HEK293 (cell line): ENCODE data around the gene DCP1B.

Experiments
- CTCF ChIA-PET: fragments of 350-600 bp; formaldehyde crosslinking; extraction: SDS; loops from one replicate; lab custom pipeline; 2021; ENCODE audit warnings: antibody characterized with exemption; lab: Yijun Ruan, JAX
- POLR2A ChIA-PET: fragments of 300-600 bp; formaldehyde crosslinking; extraction: SDS; loops from one replicate; lab custom pipeline; 2020; ENCODE audit warnings: antibody characterized with exemption, inconsistent platforms; lab: Yijun Ruan, JAX
- H3K27ac ChIP-seq: fragments of 200-500 bp; sonication (Bioruptor generic); 2 replicates; pipeline ENCODE4 v1.5.1; 2014; ENCODE audit warnings: low read depth, low read length, control low read depth, inconsistent platforms; ENCODE audit errors: extremely low read depth
- H3K36me3 ChIP-seq, 2 experiments: fragments of 200-500 bp in 1 of 2; sonication (Bioruptor generic) in 1 of 2; 1 replicate in 1 of 2; 2 replicates in 1 of 2; pipeline ENCODE4 v1.5.1; 2014 to 2017; ENCODE audit warnings: inconsistent platforms in 2 of 2, low read length in 2 of 2; ENCODE audit not compliant: control insufficient read depth in 2 of 2, insufficient read depth in 1 of 2
- H3K4me1 ChIP-seq: fragments of 200-500 bp; sonication (Bioruptor generic); 2 replicates; pipeline ENCODE4 v1.5.1; 2014; ENCODE audit warnings: mild to moderate bottlenecking, low read length, inconsistent platforms; ENCODE audit not compliant: control insufficient read depth, insufficient read depth
- H3K4me3 ChIP-seq: 2 replicates; pipeline ENCODE4 v1.5.1; 2011; ENCODE audit warnings: low read depth, mild to moderate bottlenecking, control low read depth, low read length, moderate library complexity
- H3K9me3 ChIP-seq: fragments of 200-500 bp; sonication (Bioruptor generic); 2 replicates; pipeline ENCODE4 v1.5.1; 2014; ENCODE audit warnings: low read depth, low read length, inconsistent platforms; ENCODE audit not compliant: control insufficient read depth, insufficient read depth
- BCL11A ChIP-seq: fragments of 450-650 bp; formaldehyde crosslinking; IDR thresholded peaks from 2 replicates; pipeline ENCODE4 v1.5.1; 2016; ENCODE audit warnings: low read depth, missing biosample characterization, missing genetic modification characterization
- HOXC10 ChIP-seq: sonication (generic); formaldehyde crosslinking; IDR thresholded peaks from 2 replicates; pipeline ENCODE4 v1.8.1; 2023; ENCODE audit warnings: mild to moderate bottlenecking, missing genetic modification reagents
- HOXD13 ChIP-seq: sonication (generic); formaldehyde crosslinking; IDR thresholded peaks from 2 replicates; pipeline ENCODE4 v1.8.0; 2022; ENCODE audit warnings: missing genetic modification reagents, borderline replicate concordance
- YY1 ChIP-seq: fragments of 450-650 bp; formaldehyde crosslinking; IDR thresholded peaks from 2 replicates; pipeline ENCODE4 v1.5.1; 2018; ENCODE audit warnings: missing biosample characterization, missing genetic modification characterization
- ZNF112 ChIP-seq: fragments of 450-650 bp; formaldehyde crosslinking; IDR thresholded peaks from 2 replicates; pipeline ENCODE4 v1.5.0; 2017; ENCODE audit warnings: missing biosample characterization, missing genetic modification characterization
- ZNF146 ChIP-seq: fragments of 450-650 bp; formaldehyde crosslinking; IDR thresholded peaks from 2 replicates; pipeline ENCODE4 v1.5.1; 2016; ENCODE audit warnings: missing biosample characterization, missing genetic modification characterization
- ZNF175 ChIP-seq: fragments of 450-650 bp; formaldehyde crosslinking; IDR thresholded peaks from 2 replicates; pipeline ENCODE4 v1.5.1; 2016; ENCODE audit warnings: missing biosample characterization, missing genetic modification characterization
- ZNF211 ChIP-seq: fragments of 450-650 bp; formaldehyde crosslinking; IDR thresholded peaks from 2 replicates; pipeline ENCODE4 v1.5.1; 2016; ENCODE audit warnings: low read depth, missing biosample characterization, missing genetic modification characterization
- ZNF37A ChIP-seq: fragments of 450-650 bp; IDR thresholded peaks from 2 replicates; pipeline ENCODE4 v1.5.1; 2018; ENCODE audit warnings: missing biosample characterization, missing genetic modification characterization
- ZNF548 ChIP-seq: fragments of 450-650 bp; formaldehyde crosslinking; IDR thresholded peaks from 2 replicates; pipeline ENCODE4 v1.5.1; 2016; ENCODE audit warnings: missing biosample characterization, missing genetic modification characterization
- ZNF610 ChIP-seq: fragments of 450-650 bp; formaldehyde crosslinking; IDR thresholded peaks from 2 replicates; pipeline ENCODE4 v1.5.1; 2016; ENCODE audit warnings: missing biosample characterization, missing genetic modification characterization, borderline replicate concordance
- ZXDB ChIP-seq: fragments of 450-650 bp; formaldehyde crosslinking; IDR thresholded peaks from 2 replicates; pipeline ENCODE4 v1.5.1; 2016; ENCODE audit warnings: missing biosample characterization, missing genetic modification characterization
- TF ChIP-seq, protein P1 (sequence below): fragments of 450-650 bp; formaldehyde crosslinking; IDR thresholded peaks from 2 replicates; pipeline ENCODE4 v1.5.1; 2017; ENCODE audit warnings: missing biosample characterization, missing genetic modification characterization
- TF ChIP-seq, protein P2 (sequence below): fragments of 450-650 bp; formaldehyde crosslinking; IDR thresholded peaks from 2 replicates; pipeline ENCODE4 v1.5.1; 2016; ENCODE audit warnings: missing biosample characterization, missing genetic modification characterization
- TF ChIP-seq, protein P3 (sequence below): fragments of 450-650 bp; formaldehyde crosslinking; IDR thresholded peaks from 2 replicates; pipeline ENCODE4 v1.5.1; 2016; ENCODE audit warnings: missing biosample characterization, missing genetic modification characterization, borderline replicate concordance
- TF ChIP-seq, protein P4 (sequence below): fragments of 450-650 bp; formaldehyde crosslinking; IDR thresholded peaks from 2 replicates; pipeline ENCODE4 v1.5.1; 2017; ENCODE audit warnings: missing biosample characterization, missing genetic modification characterization

The DCP1B gene

DNA sequence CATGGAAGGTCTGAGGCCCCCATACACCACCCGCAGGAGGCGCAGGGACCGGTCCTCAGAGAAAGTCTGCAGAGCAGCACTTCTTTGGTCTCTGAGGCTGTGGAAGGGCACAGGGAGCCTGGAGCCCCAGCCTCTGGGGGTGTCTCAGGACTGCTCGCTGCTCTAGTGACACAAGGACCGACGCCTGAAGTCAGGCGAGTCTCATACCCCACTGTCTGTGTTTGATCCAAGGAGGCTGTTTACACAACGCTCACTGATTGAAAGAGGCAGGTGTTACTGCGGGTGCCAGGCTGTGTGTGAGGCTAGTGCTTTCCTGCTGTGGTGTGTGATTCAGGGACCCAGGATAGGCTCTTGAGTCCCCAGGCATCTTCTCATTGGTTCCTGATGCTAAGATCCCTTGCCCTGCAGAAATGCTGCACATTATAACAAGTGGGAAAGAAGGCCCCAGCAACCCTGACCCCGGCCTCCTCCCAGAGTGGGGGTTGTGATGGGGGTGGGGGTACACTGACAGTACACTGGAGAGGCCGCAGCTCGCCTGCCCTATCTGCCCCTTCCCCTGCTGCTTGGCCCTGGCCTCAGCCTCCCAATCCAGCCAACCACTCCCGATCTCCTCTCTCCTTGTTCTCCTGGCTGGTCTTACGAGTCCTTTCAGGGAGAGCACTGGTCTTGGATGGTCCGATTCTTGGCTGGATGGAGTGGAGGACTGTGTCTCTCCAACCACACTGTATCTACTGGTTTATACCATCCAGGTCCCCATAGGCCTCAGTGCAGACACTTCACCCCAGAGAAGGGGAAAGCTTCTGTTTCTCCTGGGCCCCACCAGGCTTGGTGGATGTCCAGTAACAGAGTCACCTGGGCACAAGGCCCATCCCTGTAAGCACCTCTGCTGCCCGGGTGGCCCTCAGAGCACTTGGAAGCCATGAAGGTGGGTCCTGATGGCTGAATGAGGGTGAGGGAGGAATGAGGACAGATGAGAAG, 92.4 kb downstream of the DCP1B start:
- ChIA-PET CTCF (interaction anchor here (0.8 kb wide), 1 partner anchor 24 kb away, joined by 3 read pairs; no protein-coding TSS in a partner anchor), POLR2A (no interaction called here)
- Histone ChIP-seq H3K36me3 (no peaks in the 10 kb centered on the region), H3K4me1 (no peaks in the 10 kb centered on the region), H3K9me3 (no peaks in the 10 kb centered on the region), H3K27ac (no peak overlapping the region), H3K4me3 (no peak overlapping the region)
- TF ChIP-seq ZXDB (tag by site-specific recombination) (no peak), ZNF211 (no peak), HOXD13 (no peak), ZNF610 (tag by site-specific recombination) (no peak), ZNF548 (tag by site-specific recombination) (no peak), HOXC10 (CRISPR knock-in tag) (no peak), YY1 (tag by site-specific recombination) (no peak), ZNF112 (tag by site-specific recombination) (no peak), BCL11A (tag by site-specific recombination) (no peak), ZNF175 (tag by site-specific recombination) (no peak)
- TF ChIP-seq, protein P1, sequence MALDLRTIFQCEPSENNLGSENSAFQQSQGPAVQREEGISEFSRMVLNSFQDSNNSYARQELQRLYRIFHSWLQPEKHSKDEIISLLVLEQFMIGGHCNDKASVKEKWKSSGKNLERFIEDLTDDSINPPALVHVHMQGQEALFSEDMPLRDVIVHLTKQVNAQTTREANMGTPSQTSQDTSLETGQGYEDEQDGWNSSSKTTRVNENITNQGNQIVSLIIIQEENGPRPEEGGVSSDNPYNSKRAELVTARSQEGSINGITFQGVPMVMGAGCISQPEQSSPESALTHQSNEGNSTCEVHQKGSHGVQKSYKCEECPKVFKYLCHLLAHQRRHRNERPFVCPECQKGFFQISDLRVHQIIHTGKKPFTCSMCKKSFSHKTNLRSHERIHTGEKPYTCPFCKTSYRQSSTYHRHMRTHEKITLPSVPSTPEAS (tag by site-specific recombination) = no peak

DNA sequence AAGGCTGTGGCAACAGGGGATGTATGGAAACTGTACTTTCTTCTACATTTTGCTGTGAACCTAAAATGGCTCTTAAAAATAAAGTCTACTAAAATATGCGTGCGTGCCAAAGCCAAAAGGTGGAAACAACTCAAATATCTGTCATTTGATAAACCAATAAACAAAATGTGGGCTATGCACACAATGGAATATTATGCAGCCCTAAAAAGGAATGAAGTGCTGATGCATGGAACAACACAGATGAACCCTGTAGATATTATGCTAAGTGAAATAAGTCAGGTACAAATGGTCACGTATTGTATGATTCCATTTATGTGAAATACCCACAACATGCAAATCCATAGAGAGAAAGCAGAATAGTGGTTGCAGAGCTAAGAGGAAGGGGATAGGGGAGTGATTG, 93.8 kb downstream of the DCP1B start:
- Histone ChIP-seq H3K9me3 (no peaks in the 10 kb centered on the region), H3K36me3 (no peaks in the 10 kb centered on the region)
- TF ChIP-seq, protein P2, sequence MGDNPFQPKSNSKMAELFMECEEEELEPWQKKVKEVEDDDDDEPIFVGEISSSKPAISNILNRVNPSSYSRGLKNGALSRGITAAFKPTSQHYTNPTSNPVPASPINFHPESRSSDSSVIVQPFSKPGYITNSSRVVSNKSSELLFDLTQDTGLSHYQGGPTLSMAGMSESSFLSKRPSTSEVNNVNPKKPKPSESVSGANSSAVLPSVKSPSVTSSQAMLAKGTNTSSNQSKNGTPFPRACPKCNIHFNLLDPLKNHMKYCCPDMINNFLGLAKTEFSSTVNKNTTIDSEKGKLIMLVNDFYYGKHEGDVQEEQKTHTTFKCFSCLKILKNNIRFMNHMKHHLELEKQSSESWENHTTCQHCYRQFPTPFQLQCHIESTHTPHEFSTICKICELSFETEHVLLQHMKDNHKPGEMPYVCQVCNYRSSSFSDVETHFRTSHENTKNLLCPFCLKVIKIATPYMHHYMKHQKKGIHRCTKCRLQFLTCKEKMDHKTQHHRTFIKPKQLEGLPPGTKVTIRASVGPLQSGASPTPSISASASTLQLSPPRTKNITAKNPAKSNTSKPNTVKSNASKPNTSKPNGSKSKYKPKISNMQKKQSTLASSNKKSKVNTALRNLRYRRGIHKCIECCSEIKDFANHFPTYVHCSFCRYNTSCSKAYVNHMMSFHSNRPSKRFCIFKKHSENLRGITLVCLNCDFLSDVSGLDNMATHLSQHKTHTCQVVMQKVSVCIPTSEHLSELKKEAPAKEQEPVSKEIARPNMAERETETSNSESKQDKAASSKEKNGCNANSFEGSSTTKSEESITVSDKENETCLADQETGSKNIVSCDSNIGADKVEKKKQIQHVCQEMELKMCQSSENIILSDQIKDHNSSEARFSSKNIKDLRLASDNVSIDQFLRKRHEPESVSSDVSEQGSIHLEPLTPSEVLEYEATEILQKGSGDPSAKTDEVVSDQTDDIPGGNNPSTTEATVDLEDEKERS (tag by site-specific recombination) = 0 out of 2 replicates have a peak, but pooled peaks have one; percentile 33
- TF ChIP-seq ZNF37A (tag by site-specific recombination) (no peak), ZNF146 (tag by site-specific recombination) (peak; percentile 92)
- TF ChIP-seq, protein P3, sequence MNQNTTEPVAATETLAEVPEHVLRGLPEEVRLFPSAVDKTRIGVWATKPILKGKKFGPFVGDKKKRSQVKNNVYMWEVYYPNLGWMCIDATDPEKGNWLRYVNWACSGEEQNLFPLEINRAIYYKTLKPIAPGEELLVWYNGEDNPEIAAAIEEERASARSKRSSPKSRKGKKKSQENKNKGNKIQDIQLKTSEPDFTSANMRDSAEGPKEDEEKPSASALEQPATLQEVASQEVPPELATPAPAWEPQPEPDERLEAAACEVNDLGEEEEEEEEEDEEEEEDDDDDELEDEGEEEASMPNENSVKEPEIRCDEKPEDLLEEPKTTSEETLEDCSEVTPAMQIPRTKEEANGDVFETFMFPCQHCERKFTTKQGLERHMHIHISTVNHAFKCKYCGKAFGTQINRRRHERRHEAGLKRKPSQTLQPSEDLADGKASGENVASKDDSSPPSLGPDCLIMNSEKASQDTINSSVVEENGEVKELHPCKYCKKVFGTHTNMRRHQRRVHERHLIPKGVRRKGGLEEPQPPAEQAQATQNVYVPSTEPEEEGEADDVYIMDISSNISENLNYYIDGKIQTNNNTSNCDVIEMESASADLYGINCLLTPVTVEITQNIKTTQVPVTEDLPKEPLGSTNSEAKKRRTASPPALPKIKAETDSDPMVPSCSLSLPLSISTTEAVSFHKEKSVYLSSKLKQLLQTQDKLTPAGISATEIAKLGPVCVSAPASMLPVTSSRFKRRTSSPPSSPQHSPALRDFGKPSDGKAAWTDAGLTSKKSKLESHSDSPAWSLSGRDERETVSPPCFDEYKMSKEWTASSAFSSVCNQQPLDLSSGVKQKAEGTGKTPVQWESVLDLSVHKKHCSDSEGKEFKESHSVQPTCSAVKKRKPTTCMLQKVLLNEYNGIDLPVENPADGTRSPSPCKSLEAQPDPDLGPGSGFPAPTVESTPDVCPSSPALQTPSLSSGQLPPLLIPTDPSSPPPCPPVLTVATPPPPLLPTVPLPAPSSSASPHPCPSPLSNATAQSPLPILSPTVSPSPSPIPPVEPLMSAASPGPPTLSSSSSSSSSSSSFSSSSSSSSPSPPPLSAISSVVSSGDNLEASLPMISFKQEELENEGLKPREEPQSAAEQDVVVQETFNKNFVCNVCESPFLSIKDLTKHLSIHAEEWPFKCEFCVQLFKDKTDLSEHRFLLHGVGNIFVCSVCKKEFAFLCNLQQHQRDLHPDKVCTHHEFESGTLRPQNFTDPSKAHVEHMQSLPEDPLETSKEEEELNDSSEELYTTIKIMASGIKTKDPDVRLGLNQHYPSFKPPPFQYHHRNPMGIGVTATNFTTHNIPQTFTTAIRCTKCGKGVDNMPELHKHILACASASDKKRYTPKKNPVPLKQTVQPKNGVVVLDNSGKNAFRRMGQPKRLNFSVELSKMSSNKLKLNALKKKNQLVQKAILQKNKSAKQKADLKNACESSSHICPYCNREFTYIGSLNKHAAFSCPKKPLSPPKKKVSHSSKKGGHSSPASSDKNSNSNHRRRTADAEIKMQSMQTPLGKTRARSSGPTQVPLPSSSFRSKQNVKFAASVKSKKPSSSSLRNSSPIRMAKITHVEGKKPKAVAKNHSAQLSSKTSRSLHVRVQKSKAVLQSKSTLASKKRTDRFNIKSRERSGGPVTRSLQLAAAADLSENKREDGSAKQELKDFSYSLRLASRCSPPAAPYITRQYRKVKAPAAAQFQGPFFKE (tag by site-specific recombination) = no peak
- TF ChIP-seq, protein P4, sequence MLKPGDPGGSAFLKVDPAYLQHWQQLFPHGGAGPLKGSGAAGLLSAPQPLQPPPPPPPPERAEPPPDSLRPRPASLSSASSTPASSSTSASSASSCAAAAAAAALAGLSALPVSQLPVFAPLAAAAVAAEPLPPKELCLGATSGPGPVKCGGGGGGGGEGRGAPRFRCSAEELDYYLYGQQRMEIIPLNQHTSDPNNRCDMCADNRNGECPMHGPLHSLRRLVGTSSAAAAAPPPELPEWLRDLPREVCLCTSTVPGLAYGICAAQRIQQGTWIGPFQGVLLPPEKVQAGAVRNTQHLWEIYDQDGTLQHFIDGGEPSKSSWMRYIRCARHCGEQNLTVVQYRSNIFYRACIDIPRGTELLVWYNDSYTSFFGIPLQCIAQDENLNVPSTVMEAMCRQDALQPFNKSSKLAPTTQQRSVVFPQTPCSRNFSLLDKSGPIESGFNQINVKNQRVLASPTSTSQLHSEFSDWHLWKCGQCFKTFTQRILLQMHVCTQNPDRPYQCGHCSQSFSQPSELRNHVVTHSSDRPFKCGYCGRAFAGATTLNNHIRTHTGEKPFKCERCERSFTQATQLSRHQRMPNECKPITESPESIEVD (tag by site-specific recombination) = no peak
- TF ChIP-seq, all 188 proteins: peak for 2
- no peak overlapping the region for H3K27ac ChIP-seq
- H3K4me3 ChIP-seq = no peak overlapping the region
- POLR2A ChIA-PET = no interaction called here
- H3K4me1 ChIP-seq = no peaks in the 10 kb centered on the region
- CTCF ChIA-PET = no interaction called here
